Progenitor cell of endocrine pancreas (in vitro differentiated cells): ENCODE results near the gene ENTPD1. TPM values are rescaled to one million over a fixed set of nuclear protein-coding genes. Genes with fewer than 3 reads are reported as not detected.

Experiments
- DNase-seq: peaks from one replicate; pipeline ENCODE4 v3.0.0; 2021; ENCODE audit warnings: low spot score; ENCODE audit not compliant: unreplicated experiment
- H3K27ac Mint-ChIP-seq: 2 replicates; pipeline ENCODE4 v1.8.0; 2021; ENCODE audit warnings: mild to moderate bottlenecking, moderate library complexity, mixed read lengths
- H3K27me3 Mint-ChIP-seq: 2 replicates; pipeline ENCODE4 v1.8.0; 2021; ENCODE audit warnings: mixed read lengths
- H3K36me3 Mint-ChIP-seq: 2 replicates; pipeline ENCODE4 v1.8.0; 2022; ENCODE audit warnings: mixed read lengths; ENCODE audit not compliant: insufficient read depth
- H3K4me1 Mint-ChIP-seq: 2 replicates; pipeline ENCODE4 v1.8.0; 2021; ENCODE audit warnings: low read depth, mixed read lengths
- H3K4me3 Mint-ChIP-seq: 2 replicates; pipeline ENCODE4 v1.8.0; 2021; ENCODE audit warnings: low read depth, mild to moderate bottlenecking, moderate library complexity, mixed read lengths
- H3K9me3 Mint-ChIP-seq: 2 replicates; pipeline ENCODE4 v1.8.0; 2021; ENCODE audit warnings: low read depth, mixed read lengths
- CTCF ChIP-seq: fragments of 200-600 bp; sonication (generic); IDR thresholded peaks from one replicate; pipeline ENCODE4 v1.5.0; 2021; ENCODE audit warnings: antibody characterized with exemption, mild to moderate bottlenecking; ENCODE audit not compliant: unreplicated experiment
- total RNA-seq: library from RNA; stranded (reverse); gene quantifications from 2 replicates; pipeline ENCODE4 v1.2.1, GENCODE V29; 2021

ENTPD1 gene
- total RNA-seq, 1 donor from 2014 or later, result not detected

DNA sequence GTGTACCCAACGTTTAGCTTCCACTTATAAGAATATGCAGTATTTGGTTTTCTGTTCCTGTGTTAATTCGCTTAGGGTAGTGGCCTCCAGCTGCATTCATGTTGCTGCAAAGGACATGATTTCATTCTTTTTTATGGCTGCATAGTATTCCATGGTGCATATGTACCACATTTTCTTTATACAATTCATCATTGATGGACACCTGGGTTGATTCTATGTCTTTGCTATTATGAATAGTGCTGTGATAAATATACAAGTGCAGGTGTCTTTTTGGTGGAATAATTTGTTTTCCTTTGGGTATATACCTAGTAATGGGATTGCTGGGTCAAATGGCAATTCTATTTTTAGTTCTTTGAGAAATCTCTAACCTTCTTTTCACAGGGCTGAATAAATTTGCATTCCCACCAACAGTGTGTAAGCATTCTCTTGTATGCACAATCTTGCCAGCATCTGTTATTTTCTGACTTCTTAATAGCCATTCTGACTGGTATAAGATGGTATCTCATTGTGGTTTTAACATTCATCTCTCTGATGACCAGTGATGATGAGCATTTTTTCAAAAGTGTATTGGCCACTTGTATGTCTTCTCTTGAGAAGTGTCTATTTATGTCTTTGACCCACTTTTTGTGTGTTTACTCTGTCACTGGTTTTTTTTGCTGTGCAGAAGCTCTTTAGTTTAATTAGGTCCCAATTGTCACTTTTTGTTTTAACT, 79.3 kb downstream of the ENTPD1 start:
- TF ChIP-seq CTCF, result no peak
- H3K9me3 Mint-ChIP-seq, result no peaks in the 10 kb centered on the region
- H3K36me3 Mint-ChIP-seq, result no peaks in the 10 kb centered on the region
- H3K4me1 Mint-ChIP-seq, result peaks cover 3% of the 10 kb centered on the region
- no peak for DNase-seq
- no peak overlapping the region for H3K4me3 Mint-ChIP-seq
- H3K27ac Mint-ChIP-seq, result no peak overlapping the region
- no peaks in the 10 kb centered on the region for H3K27me3 Mint-ChIP-seq

GRCh38 chr10:95835911-95836310, 79.9 kb downstream of the ENTPD1 start:
- H3K4me3 Mint-ChIP-seq, result no peak overlapping the region
- DNase-seq, result no peak
- H3K9me3 Mint-ChIP-seq, result no peaks in the 10 kb centered on the region
- H3K4me1 Mint-ChIP-seq, result peaks cover 7% of the 10 kb centered on the region
- TF ChIP-seq CTCF, result no peak
- H3K27ac Mint-ChIP-seq, result no peak overlapping the region
- no peaks in the 10 kb centered on the region for H3K36me3 Mint-ChIP-seq
- no peaks in the 10 kb centered on the region for H3K27me3 Mint-ChIP-seq

- no peak overlapping the region for H3K4me3 Mint-ChIP-seq
- no peak overlapping the region for H3K27ac Mint-ChIP-seq
- no peaks in the 10 kb centered on the region for H3K9me3 Mint-ChIP-seq
- no peaks in the 10 kb centered on the region for H3K27me3 Mint-ChIP-seq
- H3K36me3 Mint-ChIP-seq, result no peaks in the 10 kb centered on the region
- no peak for DNase-seq
- H3K4me1 Mint-ChIP-seq, result peaks cover 7% of the 10 kb centered on the region
- TF ChIP-seq CTCF, result no peak
These were observed 80.8 kb downstream of the ENTPD1 start for GRCh38 chr10:95836610-95837355.

DNA sequence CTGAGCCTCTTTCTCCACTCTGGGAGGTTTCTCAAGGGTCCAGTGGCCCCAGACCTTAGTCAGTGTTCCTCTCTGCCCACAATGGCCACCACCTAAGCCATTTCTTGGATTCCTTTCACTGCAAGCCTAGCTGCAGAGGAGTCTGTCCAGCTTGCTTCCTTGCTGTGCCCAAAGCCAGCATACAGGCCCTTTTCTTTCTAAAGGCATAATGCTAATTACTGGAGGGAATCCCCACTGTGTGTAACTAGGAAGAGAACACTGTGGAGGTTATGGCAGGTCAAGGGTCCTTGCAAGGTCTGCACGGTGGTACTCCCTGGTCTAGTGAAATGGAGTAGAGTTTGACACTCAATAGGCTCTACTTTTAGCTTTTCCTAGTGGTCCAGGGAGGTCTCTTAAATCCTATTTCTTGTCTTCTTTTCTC, 81.4 kb downstream of the ENTPD1 start:
- no peaks in the 10 kb centered on the region for H3K36me3 Mint-ChIP-seq
- DNase-seq, result no peak
- no peaks in the 10 kb centered on the region for H3K27me3 Mint-ChIP-seq

More for the DNA sequence above, 81.4 kb downstream of the ENTPD1 start:
- Mint-ChIP-seq H3K27ac (no peak overlapping the region), H3K9me3 (no peaks in the 10 kb centered on the region), H3K4me1 (peaks cover 8% of the 10 kb centered on the region), H3K4me3 (no peak overlapping the region)
- TF ChIP-seq CTCF, result no peak
